ENCODE results near the gene MIEF2.

DNA sequence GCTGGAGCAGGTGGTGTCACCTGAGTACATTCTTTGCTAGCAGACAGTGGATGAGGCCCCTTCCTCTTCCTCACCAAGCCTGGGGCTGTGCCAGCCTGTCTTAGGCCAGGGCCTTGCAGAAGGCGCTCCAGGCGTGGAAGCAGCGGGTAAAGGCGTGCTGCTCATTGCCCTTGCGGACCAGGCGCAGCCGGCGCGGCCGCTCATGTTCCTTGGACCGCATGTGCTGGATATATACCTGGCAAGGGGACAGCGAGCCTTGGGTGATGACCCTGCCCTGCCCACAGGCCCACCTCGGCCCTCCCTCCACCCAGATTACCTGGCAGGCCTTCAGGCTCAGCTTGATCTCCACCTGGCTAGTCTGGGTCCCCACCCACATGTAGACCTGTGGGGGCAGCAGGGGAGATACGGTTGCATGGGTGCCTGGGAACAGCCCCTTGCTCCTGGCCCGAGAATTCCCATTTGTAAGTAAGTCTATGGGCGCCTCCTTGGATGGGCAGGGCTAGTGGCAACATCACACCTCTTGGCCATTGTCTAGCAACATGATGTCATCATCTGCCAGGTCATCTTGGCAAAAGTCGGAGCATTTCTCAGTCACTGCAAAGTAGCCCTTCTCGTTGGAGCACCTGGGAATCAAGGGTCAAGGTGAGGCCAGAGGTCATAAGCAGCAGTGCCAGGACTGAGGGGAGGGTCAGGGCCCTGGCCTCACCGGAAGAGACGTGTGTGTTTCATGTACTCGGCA lies 15.3 kb upstream of the MIEF2 start:
- TF ChIP-seq, protein P1, sequence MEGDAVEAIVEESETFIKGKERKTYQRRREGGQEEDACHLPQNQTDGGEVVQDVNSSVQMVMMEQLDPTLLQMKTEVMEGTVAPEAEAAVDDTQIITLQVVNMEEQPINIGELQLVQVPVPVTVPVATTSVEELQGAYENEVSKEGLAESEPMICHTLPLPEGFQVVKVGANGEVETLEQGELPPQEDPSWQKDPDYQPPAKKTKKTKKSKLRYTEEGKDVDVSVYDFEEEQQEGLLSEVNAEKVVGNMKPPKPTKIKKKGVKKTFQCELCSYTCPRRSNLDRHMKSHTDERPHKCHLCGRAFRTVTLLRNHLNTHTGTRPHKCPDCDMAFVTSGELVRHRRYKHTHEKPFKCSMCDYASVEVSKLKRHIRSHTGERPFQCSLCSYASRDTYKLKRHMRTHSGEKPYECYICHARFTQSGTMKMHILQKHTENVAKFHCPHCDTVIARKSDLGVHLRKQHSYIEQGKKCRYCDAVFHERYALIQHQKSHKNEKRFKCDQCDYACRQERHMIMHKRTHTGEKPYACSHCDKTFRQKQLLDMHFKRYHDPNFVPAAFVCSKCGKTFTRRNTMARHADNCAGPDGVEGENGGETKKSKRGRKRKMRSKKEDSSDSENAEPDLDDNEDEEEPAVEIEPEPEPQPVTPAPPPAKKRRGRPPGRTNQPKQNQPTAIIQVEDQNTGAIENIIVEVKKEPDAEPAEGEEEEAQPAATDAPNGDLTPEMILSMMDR (IDR thresholded peaks at IDR 0.05 in 4 of 5, conservative IDR thresholded peaks at IDR 0.05 in 1 of 5), result no peak
- no peak for TF ChIP-seq POLR2A (IDR thresholded peaks at IDR 0.05)

All from gastrocnemius medialis (tissue), 4 donors.